NB4 (cell line): ENCODE measurements around the gene VEGFA.
A peak's percentile ranks its signal among the peaks of the same experiment; 100 is the strongest.

Source experiments
- DNase-seq: peaks from one replicate; pipeline ENCODE4 v3.0.0; 2010; ENCODE audit warnings: low read depth
- H3K4me3 ChIP-seq: one replicate; pipeline ENCODE4 v1.5.1; 2011; ENCODE audit warnings: mild to moderate bottlenecking, low read depth, low read length, moderate library complexity
- CTCF ChIP-seq: IDR thresholded peaks from one replicate; pipeline ENCODE4 v1.5.1; 2012; ENCODE audit warnings: low read depth, low read length
- MYC ChIP-seq: IDR thresholded peaks from 2 replicates; pipeline ENCODE4 v1.6.1; 2011; ENCODE audit warnings: low read depth, low read length
- POLR2A ChIP-seq: IDR thresholded peaks from 2 replicates; pipeline ENCODE4 v1.6.1; 2011; ENCODE audit warnings: mild to moderate bottlenecking; ENCODE audit not compliant: insufficient read length; ENCODE audit errors: extremely low read depth
- TF ChIP-seq, protein P1 (sequence below): IDR thresholded peaks from 2 replicates; pipeline ENCODE4 v1.6.1; 2011; ENCODE audit warnings: low read depth, low read length

The VEGFA gene

GRCh38 chr6:43774776-43775534 lies 4.9 kb downstream of the VEGFA start:
- peak; percentile 93 for DNase-seq
- TF ChIP-seq POLR2A = no peak
- peak; percentile 87 for TF ChIP-seq CTCF
- peak overlapping the region; percentile 96 for H3K4me3 ChIP-seq

DNA sequence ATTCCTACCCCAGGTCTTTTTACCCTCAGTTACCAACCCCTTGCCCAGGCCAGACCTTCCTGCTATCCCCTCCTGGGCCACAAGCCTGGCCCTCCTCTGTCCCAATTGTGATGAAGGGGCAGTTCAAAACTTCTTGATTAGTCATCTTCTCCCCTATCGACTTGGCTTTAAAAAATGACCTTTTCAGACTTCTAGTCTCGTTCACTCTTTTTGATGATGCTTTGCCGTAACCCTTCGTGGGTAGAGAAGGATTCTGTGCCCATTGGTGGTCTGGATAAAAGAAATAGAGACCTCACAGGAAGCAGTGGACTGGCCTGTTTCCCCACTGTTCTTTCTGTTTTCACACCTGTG lies 5.5 kb downstream of the VEGFA start:
- H3K4me3 ChIP-seq = peak overlapping the region; percentile 96
- TF ChIP-seq MYC (no peak), CTCF (no peak), POLR2A (no peak)
- TF ChIP-seq, protein P1, sequence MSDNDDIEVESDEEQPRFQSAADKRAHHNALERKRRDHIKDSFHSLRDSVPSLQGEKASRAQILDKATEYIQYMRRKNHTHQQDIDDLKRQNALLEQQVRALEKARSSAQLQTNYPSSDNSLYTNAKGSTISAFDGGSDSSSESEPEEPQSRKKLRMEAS = no peak
- no peak for DNase-seq

GRCh38 chr6:43776115-43776798 lies 6.2 kb downstream of the VEGFA start:
- H3K4me3 ChIP-seq = no peak overlapping the region
- TF ChIP-seq CTCF = no peak
- no peak for TF ChIP-seq MYC
- TF ChIP-seq, protein P1 = no peak
- no peak for TF ChIP-seq POLR2A
- DNase-seq = no peak

DNA sequence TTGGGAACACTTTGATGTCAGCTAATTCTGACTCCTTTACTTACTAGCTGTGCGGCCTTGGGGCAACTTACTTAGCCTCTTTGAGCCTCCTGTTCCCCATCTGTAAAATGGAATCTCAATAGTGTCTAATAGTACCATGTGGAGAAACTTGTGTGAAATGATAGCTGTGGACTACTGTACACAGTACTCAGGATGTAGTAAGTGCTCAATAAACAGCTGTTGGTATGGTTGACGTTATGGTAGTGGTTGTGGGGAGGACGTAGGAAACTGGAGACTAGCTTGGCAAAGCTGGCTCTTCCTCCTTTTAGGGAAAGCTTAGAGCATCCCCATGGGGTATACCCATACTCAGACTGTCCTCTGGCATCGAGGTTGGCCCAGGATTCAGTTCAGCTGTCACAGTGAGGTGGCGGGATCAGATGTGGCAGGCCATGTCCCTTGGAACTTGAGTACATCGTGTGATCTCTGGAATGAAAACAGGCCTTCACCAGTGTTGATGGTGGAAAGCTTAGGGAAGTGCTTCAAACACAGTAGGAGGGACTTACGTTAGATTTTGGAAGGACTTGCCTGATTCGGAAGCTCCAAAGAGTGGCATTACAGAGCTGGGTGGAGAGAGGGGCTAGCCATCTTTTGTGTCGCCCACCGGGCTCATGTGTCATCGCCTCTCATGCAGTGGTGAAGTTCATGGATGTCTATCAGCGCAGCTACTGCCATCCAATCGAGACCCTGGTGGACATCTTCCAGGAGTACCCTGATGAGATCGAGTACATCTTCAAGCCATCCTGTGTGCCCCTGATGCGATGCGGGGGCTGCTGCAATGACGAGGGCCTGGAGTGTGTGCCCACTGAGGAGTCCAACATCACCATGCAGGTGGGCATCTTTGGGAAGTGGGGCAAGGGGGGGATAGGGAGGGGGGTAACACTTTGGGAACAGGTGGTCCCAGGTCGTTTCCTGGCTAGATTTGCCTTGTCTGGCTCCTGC lies 7.1 kb downstream of the VEGFA start:
- DNase-seq = no peak
- TF ChIP-seq POLR2A = no peak
- no peak for TF ChIP-seq MYC
- no peak for TF ChIP-seq CTCF
- TF ChIP-seq, protein P1 = no peak
- no peak overlapping the region for H3K4me3 ChIP-seq

DNA sequence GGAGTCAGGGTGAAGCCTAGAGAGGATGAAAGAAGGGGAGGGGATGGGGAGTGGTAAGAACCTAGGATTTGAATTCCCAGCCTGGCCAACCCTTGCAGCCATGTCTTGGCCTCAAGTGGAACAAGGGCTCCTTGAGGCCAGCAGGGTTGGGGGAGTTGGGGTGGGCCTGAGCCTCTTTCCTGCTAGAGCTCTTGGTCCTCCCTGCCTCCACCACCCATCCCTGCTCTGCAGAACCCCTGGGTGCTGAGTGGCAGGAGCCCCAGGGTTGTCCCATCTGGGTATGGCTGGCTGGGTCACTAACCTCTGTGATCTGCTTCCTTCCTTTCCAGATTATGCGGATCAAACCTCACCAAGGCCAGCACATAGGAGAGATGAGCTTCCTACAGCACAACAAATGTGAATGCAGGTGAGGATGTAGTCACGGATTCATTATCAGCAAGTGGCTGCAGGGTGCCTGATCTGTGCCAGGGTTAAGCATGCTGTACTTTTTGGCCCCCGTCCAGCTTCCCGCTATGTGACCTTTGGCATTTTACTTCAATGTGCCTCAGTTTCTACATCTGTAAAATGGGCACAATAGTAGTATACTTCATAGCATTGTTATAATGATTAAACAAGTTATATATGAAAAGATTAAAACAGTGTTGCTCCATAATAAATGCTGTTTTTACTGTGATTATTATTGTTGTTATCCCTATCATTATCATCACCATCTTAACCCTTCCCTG lies 8.3 kb downstream of the VEGFA start:
- TF ChIP-seq, protein P1 = no peak
- no peak for DNase-seq
- H3K4me3 ChIP-seq = no peak overlapping the region
